GM19452 (cell line): ENCODE measurements around the gene PACS1.
A peak's percentile ranks its signal among the peaks of the same experiment; 100 is the strongest.
"Not testable (repeated sequence)": the region's sequence is repeated elsewhere in the genome, so short reads cannot be mapped to it uniquely, and the experiment has no call there.

Experiments
- ATAC-seq: cut with Tn5 transposase; IDR thresholded peaks from one replicate; pipeline ENCODE4 v1.9.1; 2021; ENCODE audit not compliant: unreplicated experiment

The PACS1 gene

DNA sequence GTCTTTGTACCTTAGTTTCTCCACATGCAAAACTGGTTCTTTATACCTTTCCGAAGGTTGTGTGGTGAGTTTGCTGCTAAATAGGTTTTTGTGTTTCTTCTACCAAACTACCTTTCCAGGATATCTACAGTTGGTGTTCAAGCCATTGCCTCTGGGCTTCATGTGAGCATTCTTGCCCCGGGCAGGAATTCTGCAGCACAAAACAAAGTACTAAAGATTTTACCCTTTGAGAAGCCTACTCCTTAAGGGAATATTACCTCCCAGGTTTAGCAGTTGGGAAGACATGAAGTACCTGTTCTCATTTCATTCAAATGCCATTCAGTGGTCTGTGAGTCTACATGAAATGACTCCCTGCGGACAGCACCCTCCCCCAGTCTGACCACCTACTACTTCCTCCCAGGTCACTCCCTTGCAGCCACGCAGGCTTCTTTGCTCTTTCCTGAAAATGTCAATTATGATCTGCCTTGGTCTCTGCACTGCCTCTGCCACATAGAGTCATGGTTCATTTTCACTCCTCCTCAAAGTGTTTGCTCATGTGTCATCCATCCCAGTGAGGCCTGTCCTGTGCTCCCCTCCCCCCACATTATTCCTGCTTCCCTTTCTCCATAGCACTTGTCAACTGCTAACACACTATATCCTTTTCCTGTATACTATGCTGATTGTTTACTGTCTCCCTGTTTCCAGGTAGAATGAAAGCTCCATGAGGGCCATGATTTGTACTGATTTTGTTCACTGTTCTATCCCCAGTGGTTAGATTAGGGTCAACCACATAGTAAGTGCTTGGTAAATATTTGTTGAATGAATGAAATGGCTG lies 36.9 kb downstream of the PACS1 start:
- ATAC-seq, result no peak

- no peak for ATAC-seq
Measured at GRCh38 chr11:66107600-66108510, 37.8 kb downstream of the PACS1 start.

DNA sequence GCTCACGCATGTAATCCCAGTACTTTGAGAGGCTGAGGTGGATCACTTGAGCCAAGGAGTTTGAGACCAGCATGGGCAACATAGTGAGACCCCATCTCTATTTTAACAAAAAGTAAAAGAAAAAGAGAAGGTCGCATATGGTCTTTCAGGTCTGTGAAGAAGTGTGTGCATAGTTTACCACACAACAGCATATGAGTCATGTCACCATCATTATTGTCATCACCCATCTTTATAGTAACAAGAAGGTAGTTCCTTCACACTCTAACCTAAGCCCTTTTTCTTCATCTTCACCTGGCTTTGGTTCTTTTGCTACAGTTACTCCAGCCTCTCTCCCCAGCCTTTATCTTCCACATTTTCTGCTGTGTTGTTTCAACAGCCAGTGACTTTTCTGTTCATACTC lies 39.2 kb downstream of the PACS1 start:
- ATAC-seq, result no peak

DNA sequence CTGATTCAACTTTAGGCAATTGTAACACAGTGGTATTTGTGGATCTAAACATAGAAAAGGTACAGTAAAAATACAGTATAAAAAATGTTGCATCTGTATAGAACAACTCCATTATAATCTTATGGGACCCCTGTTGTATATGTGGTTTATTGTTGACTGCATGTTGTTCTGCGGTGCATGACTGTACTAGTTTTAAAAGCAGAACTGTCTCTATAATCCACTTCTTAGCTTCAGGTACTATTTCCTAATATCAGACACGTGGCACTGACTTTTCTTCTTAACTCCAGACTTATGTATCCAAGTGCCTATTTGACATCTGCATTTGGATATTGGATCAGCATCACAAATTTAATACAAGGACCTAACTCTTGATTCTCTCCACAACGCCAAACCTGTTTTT lies 41.1 kb downstream of the PACS1 start:
- no peak for ATAC-seq

GRCh38 chr11:66112041-66112491 lies 42.0 kb downstream of the PACS1 start:
- no peak for ATAC-seq

DNA sequence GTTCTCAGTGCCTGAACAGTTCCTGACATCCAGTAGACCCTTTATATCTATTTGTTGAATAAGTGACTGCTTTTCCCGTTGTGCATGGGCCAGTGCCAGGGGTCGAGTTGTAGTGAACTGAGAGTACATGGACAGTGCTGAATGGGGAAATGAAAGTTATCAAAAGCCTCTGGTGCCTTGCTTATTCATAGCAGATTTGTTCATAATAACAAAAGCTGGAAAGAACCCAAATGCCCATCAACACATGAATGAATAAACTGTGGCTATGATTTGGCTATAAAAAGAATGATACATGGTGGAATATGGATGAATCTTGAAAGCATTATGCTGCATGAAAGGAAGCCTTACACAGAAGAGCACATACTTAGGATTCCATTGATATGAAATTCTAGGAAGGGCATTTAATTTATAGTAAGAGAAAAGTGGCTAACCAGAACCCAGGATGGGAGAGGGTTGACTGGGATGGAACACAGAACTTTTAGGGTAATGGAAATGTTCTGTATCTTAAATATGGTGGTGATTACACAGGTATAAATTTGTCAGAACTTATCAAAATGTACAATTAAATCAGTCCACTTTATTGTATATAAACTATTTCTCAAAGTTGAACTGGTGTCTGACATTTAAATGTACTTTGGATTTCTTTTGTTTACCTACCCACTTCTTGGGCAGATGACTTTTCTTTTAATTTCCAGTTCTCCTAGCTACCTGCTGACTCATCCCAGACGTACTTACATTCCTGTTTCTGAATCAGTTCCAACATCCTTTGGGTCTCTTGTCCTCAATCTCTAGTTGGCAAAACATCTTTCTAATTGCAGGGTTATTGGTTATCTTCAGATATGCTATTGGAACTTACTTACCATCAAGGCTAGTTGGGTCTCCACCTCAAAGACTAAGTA lies 42.8 kb downstream of the PACS1 start:
- no peak for ATAC-seq

- not testable (repeated sequence) for ATAC-seq
Measured at GRCh38 chr11:66114957-66115356, 44.9 kb downstream of the PACS1 start.

GRCh38 chr11:66115638-66116301 lies 45.7 kb downstream of the PACS1 start:
- peak; percentile 53 for ATAC-seq

DNA sequence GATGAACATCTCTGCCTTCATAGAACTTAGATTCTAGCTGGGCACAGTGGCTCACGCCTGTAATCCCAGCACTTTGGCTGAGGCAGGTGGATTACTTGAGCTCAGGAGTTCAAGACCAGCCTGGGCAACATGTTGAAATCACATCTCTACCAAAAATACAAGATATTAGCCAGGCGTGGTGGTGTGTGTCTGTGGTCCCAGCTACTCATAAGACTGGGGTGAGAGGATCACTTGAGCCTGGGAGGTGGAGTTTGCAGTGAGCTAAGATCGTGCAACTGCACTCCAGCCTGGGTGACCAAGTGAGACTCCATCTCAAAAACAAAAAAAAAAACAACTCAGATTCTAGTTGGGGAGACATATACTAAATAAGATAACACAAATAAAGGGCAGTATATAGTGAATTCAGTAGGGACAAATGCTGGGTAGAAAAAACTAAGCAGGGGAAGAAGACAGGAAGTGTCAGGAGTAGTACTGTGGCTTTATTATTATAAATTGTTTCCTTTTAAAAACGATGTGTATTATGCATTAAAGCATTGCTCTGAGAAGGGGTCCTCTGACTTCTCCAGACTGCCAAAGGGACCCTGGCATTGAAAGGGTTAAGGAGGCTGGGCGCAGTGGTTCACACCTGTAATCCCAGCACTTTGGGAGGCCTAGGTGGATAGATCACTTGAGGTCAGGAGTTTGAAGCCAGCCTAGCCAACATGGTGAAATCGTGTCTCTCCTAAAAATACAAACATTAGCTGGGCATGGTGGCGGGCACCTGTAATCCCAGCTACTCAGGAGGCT lies 46.7 kb downstream of the PACS1 start:
- no peak for ATAC-seq

DNA sequence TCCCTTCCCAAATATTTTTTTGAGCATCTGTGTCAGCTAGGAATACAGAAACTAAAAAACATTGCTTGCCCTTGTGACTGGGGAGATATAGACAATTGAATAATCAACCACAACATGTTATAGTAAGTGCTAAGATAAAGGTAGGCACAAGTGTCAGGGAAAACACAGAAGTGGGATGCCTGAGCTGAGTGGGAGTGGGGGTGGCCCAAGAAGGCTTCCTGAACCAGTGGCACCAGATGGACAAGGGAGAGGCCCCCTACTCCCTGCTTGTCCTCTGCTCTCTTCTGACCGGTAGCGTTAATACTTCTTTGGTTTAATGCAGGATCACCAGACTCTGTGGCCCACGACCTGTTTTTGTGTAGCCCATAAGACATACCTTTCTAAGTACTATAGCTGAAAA lies 48.8 kb downstream of the PACS1 start:
- no peak for ATAC-seq

GRCh38 chr11:66119348-66120133 lies 49.5 kb downstream of the PACS1 start:
- ATAC-seq, result no peak

DNA sequence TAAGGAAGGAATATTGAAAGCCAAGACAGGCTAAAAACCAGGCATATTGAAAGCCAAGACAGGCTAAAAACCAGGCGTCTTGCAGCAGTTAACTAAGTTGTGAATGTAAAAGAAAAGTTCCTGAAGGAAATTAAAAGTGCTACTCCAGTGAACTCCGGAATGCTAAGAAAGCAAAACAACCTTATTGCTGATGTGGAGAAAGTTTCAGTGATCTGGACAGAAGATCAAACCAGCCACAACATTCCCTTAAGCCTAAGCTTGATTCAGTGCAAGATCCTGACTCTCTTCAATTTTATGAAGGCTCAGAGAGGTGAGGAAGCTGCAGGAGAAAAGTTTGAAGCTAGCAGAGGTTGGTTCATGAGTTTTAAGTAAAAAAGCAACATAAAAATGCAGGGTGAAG lies 51.4 kb downstream of the PACS1 start:
- no peak for ATAC-seq

- no peak for ATAC-seq
Measured at GRCh38 chr11:66123902-66124301, 53.8 kb downstream of the PACS1 start.

- no peak for ATAC-seq
Measured at GRCh38 chr11:66124564-66124963, 54.5 kb downstream of the PACS1 start.

DNA sequence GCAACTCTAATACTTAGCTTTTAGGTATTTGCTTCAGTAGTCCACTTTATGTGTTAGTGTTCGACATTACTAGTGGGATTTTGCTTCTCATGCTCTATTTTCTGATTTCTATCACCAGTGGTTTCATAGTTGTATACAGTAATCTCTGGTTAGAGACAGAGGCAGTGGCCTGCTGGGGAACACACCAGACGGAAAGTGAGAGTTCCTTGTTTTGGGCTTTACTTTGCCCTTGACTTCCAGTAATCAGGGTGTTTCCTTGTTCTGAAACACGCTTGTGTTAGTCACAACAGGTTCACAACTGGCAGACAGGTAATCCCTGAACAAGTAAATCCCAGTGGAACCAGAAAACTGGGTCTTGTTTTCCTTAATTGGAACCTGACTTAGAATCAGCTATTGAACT lies 56.0 kb downstream of the PACS1 start:
- no peak for ATAC-seq

- peak; percentile 44 for ATAC-seq
Measured at GRCh38 chr11:66126808-66127555, 56.9 kb downstream of the PACS1 start.

GRCh38 chr11:66130978-66131377 lies 60.9 kb downstream of the PACS1 start:
- no peak for ATAC-seq
